Measurements from ENCODE around the gene CARS2. TPM values are rescaled to one million over a fixed set of nuclear protein-coding genes. Genes with fewer than 3 reads are reported as not detected.

Gene CARS2
- total RNA-seq, 1 donor from 2014 or later, result 57.1 TPM

GRCh38 chr13:110637275-110637674 lies 68.6 kb downstream of the CARS2 start:
- Mint-ChIP-seq H3K9me3 (ENCODE audit: unreplicated experiment) (no peaks in the 10 kb centered on the region), H3K27me3 (ENCODE audit: unreplicated experiment) (no peaks in the 10 kb centered on the region), H3K27ac (ENCODE audit: unreplicated experiment) (no peak overlapping the region), H3K4me1 (ENCODE audit: unreplicated experiment) (peaks cover 16% of the 10 kb centered on the region), H3K36me3 (ENCODE audit: unreplicated experiment) (peaks cover 49% of the 10 kb centered on the region), H3K4me3 (ENCODE audit: unreplicated experiment) (no peak overlapping the region)
- no peak for TF ChIP-seq CTCF (IDR thresholded peaks at IDR 0.05)
- no peak for DNase-seq (ENCODE audit: extremely low spot score, unreplicated experiment)

- peaks cover 16% of the 10 kb centered on the region for H3K4me1 Mint-ChIP-seq (ENCODE audit: unreplicated experiment)
- H3K9me3 Mint-ChIP-seq (ENCODE audit: unreplicated experiment), result no peaks in the 10 kb centered on the region
- H3K27me3 Mint-ChIP-seq (ENCODE audit: unreplicated experiment), result no peaks in the 10 kb centered on the region
- no peak for DNase-seq (ENCODE audit: extremely low spot score, unreplicated experiment)
- no peak for TF ChIP-seq CTCF (IDR thresholded peaks at IDR 0.05)
- H3K27ac Mint-ChIP-seq (ENCODE audit: unreplicated experiment), result no peak overlapping the region
- H3K4me3 Mint-ChIP-seq (ENCODE audit: unreplicated experiment), result no peak overlapping the region
- H3K36me3 Mint-ChIP-seq (ENCODE audit: unreplicated experiment), result peaks cover 53% of the 10 kb centered on the region
Measured at GRCh38 chr13:110636701-110637201, 69.2 kb downstream of the CARS2 start.

GRCh38 chr13:110636053-110636475 lies 69.9 kb downstream of the CARS2 start:
- Mint-ChIP-seq H3K4me3 (ENCODE audit: unreplicated experiment) (no peak overlapping the region), H3K36me3 (ENCODE audit: unreplicated experiment) (peaks cover 53% of the 10 kb centered on the region), H3K27me3 (ENCODE audit: unreplicated experiment) (no peaks in the 10 kb centered on the region), H3K27ac (ENCODE audit: unreplicated experiment) (no peak overlapping the region), H3K9me3 (ENCODE audit: unreplicated experiment) (no peaks in the 10 kb centered on the region), H3K4me1 (ENCODE audit: unreplicated experiment) (peaks cover 16% of the 10 kb centered on the region)
- no peak for DNase-seq (ENCODE audit: extremely low spot score, unreplicated experiment)
- TF ChIP-seq CTCF (IDR thresholded peaks at IDR 0.05), result no peak

GRCh38 chr13:110635405-110636002 lies 70.4 kb downstream of the CARS2 start:
- Mint-ChIP-seq H3K4me3 (ENCODE audit: unreplicated experiment) (no peak overlapping the region), H3K4me1 (ENCODE audit: unreplicated experiment) (peaks cover 14% of the 10 kb centered on the region), H3K27me3 (ENCODE audit: unreplicated experiment) (no peaks in the 10 kb centered on the region), H3K9me3 (ENCODE audit: unreplicated experiment) (no peaks in the 10 kb centered on the region), H3K36me3 (ENCODE audit: unreplicated experiment) (peaks cover 52% of the 10 kb centered on the region), H3K27ac (ENCODE audit: unreplicated experiment) (no peak overlapping the region)
- no peak for TF ChIP-seq CTCF (IDR thresholded peaks at IDR 0.05)
- no peak for DNase-seq (ENCODE audit: extremely low spot score, unreplicated experiment)

GRCh38 chr13:110634558-110634957 lies 71.4 kb downstream of the CARS2 start:
- TF ChIP-seq CTCF (IDR thresholded peaks at IDR 0.05), result no peak
- Mint-ChIP-seq H3K36me3 (ENCODE audit: unreplicated experiment) (peaks cover 46% of the 10 kb centered on the region), H3K9me3 (ENCODE audit: unreplicated experiment) (no peaks in the 10 kb centered on the region), H3K27me3 (ENCODE audit: unreplicated experiment) (no peaks in the 10 kb centered on the region), H3K27ac (ENCODE audit: unreplicated experiment) (peak overlapping the region; percentile 50), H3K4me3 (ENCODE audit: unreplicated experiment) (no peak overlapping the region), H3K4me1 (ENCODE audit: unreplicated experiment) (peaks cover 18% of the 10 kb centered on the region)
- DNase-seq (ENCODE audit: extremely low spot score, unreplicated experiment), result no peak

Data from osteocyte (in vitro differentiated cells).